GM18511 (cell line): Measurements from ENCODE around the gene COL4A1.
"Not testable (repeated sequence)": the region's sequence is repeated elsewhere in the genome, so short reads cannot be mapped to it uniquely, and the experiment has no call there.

ENCODE experiments used
- ATAC-seq: cut with Tn5 transposase; IDR thresholded peaks from one replicate; pipeline ENCODE4 v1.9.1; 2021; ENCODE audit warnings: mild to moderate bottlenecking, moderate library complexity; ENCODE audit not compliant: unreplicated experiment

COL4A1 gene

DNA sequence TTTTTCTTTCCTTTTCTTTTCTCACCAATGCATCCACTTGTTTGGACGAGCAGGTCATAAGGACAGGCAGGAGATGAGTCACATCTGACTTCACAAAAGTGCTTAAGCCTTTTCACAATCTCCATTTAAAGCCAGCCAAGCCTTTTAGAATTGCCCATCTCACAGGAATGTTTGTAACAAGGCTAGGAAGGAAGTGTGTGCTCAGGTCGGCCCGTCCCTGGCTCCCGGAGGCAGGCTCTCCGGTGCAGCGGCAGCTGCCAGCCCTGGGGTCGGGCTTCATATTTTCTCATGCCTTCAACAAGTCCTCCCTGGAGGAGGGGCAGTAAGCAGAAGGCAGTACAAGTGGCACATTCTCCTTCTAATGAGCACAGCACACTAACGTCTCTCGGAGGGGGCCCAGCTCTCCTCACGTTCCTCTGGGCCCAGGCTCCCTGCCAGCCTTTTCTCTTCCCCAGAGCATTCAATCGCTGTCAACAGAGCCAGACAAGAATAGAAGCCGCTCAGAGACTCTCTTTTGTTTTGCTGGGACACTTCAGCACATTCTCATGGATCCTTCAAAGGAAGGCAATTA lies 180.5 kb downstream of the COL4A1 start:
- no peak for ATAC-seq

DNA sequence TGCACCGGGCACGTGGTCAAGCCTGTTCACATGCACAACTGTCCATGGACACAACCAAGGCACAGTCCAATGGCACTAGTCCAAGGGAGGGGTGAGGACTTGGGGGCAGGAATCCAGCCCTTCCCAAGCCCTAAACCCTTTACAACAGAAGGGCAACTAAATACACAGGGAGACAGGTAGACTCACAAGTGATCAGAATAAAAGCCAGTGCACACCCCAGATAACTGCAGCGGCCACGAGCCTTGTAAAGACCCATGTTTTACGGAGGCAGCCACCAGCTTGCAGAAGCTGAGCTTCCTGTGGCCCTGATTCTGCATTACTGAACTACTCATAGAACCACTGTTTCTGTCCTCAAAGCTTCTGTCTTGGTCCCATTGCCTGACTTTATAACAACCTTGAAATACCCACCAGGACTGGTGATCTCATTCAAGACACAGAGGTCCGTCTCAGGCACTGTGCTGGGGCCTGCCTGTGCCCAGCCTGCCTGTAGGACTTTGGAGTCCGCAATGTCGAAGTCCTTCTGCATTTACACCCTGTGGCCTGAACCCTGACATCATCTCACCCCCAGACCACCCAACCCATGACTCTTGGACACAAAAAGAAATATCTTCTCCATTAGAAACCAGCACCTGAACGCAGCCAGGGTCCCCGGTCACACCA lies 181.2 kb downstream of the COL4A1 start:
- no peak for ATAC-seq

DNA sequence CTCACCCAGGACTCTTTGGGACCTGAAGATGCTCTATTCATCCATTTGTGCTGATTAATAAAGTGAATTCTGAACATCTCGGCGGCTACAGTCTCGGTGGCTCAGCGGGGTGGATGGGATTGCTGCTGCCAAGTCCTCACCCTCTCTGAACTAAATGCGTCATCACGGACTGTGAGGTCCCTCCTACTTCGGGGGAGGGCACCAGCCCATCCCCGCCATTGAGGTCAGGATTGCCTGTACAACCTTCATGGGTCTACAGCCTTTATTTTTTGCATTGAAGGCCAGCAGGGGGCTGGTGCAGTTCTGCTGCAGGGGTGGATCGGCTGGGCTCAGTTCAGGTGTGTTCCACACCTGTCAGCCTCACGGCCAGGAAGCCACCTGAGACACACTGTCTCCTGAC lies 181.8 kb downstream of the COL4A1 start:
- ATAC-seq: no peak

DNA sequence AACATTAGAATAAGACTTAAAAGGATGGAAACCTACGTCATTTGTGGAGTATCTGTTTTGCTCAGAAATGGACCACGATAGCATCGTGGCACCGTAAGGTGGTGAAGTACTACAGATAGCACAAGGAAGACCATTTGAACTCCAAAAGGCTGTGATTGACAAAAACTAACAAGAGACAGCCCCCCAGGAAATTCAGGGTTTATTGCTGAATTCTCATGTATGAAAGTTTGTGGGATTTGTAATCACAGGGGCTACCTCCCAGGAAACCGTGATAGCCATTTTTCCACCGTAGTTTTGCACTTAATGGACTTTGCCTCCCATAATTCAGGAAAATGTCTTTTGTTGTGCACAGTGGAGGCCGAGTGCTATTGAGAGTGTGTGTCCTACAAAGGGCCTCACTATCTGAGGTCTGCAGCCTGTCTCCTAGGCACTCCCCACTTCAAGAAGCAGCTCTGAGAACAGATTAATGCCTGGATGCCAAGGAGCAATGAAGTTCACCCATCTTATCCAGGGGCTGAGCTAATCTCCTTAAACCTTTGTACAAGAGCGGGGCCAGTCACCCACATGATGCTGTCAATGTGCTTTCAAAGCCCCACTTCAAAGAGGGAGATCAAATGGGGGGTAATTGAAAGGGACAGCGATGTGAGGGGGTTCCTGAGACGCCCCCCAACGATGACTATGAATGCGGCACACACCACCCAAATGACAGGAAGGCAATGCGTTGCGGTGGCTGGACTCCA lies 182.6 kb downstream of the COL4A1 start:
- no peak for ATAC-seq

DNA sequence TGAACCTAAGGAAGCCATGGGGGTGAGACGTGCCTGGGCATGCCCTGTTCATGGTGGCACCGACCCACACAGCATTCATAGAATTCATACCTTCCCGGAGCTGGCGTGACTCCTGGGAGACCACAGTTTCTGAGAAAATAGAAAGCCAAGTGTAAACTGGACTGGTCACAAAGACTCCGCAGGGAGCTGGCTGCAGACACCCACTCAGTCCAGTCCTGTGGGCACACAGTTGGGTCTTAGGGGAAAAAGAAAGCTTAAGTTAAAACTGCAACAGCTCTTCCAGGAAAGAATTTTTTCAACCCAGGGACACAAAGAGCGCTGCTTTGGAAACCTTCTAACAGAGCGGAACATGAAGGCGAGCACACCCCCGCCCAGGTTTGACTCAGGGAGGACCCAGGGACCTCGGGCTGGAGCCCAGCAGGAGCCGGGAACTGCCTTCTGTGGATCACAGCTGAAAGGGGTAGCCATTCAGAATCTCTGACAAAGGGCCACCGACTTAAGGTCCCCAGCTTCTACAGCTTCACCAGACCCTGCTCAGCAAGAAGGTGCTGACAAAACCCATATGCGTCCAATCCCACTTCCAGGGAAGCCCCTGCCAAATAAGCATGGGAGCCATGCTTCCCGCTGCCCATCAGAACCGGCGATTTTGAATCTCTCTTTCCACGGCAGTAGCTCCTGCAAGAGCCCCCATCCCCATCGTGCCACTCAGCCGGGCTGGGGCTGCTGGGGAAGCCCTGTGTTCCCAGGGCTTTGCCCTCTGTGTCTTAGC lies 183.7 kb downstream of the COL4A1 start:
- ATAC-seq: no peak

DNA sequence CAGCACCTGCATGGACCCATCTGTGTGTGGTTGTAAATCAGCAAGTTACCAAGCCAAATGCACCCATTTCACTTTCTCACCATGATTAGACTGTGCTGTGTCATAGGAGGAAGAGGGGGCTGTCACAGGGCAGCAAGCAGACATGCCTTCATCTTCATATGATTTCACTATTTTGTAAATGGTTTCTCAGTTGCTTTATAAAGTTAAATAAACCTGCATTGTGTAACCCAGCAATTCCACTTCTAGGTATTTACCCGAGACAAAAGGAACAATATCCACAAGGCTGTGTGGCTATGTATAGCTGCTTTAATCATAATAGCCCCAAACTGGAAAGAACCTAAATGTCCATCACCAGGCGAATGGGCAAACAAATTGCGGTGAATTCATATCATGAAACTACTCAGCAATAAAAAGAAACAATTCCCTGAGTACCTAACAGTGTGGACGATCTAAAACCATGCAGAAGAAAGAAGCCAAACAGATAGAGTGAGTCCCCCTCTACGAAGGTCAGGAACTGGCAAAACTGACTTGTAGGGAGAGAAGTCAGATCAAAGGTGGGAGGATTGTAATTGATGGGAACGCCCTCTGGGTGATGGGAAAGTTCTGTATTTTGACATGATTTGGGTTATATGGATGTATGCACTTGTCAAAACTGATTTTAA lies 185.4 kb downstream of the COL4A1 start:
- peak; percentile 46 for ATAC-seq

DNA sequence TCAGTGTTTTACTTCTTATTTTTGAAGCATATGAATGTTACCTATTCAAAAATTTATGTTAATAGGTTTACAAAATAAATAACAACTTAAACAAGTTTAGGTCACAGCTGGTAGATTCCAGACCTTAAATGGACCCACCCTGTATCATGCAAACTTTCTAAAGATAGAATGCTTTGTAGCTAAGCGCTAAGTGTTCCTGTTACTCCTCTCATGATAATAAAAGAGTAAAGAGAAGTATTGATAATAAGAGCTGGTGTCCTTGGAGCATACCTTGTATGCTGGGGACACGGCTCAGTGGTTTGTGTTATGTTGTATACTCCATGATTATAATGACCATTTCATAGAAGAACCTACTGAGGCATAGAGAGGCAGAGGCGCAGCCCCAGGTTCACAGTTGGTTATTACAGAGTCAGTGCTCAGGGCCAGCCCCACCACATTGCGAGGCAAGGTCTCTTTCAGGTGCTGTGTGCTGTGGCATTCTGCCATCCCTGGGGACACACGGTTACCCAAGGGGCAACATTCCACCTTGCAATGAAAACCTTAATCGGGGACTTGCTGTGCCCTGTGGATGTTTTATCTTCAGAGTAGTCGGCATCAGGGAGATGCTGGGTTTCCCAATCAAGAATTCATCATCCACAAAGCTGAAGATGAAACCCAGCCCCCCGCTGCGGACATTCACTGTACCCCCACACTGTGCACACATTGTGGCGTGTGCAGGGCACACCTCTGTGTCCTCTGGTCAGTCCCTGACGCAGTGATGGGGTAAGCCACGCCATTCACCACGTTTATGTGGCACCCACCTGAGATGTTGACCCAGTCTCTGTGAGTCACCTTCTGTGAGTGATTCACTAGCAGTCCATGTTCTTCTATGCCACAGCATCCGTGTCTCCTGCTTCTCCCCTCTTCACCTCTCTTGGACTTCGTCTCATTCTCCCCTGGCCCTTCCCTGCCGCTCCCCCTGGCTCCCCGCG lies 186.7 kb downstream of the COL4A1 start:
- ATAC-seq: no peak

- ATAC-seq: no peak
These were observed 188.9 kb downstream of the COL4A1 start for GRCh38 chr13:110118106-110118505.

DNA sequence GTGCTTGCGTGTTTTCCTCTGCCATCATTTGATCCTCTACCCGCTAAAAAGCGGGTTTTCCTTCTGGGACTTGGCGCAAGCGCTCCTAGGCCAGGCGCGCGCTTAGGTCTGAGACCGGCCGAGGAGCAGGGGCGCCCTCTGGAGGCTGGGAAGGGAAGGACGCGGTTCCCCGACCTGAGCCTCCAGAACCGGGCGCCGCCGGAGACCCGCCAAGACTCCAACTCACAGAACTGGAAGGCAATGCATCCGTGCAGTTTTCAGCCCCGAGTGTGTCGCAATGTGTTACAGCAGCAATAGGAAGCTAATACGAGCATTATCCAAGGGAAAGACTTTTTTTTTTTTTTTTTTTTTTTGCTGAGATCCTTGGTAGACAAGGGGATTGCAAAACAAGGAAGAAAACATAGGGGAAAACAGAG lies 190.9 kb downstream of the COL4A1 start:
- ATAC-seq: peak; percentile 63

- ATAC-seq: no peak
These were observed 191.4 kb downstream of the COL4A1 start for GRCh38 chr13:110115591-110115990.

GRCh38 chr13:110114316-110114715 lies 192.6 kb downstream of the COL4A1 start:
- no peak for ATAC-seq

DNA sequence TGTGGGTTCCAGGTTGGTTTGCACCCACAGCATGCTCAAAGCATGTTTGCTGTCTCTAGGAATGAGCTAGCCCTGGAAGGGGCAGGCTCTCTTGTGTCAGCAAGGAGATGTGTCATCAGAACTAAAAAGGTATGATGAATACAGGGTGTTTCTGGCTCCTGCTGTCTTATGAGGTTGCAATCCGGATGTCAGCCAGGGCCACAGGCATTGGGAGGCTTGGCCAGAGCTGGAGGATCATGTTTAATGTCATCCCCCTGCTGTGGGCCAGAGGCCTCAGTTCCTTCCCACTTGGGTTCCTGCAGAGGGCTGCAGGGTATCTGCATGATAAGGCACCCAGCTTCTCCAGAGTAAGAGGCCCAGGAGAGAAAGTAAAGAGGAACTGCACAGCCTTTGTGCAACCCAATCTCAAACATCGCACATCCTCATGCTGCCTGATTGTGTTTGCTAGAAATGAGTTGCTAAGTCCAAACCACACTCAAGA lies 193.6 kb downstream of the COL4A1 start:
- ATAC-seq: no peak

GRCh38 chr13:110112379-110112778 lies 194.6 kb downstream of the COL4A1 start:
- ATAC-seq: not testable (repeated sequence)

- ATAC-seq: no peak
These were observed 196.2 kb downstream of the COL4A1 start for GRCh38 chr13:110110783-110111182.

GRCh38 chr13:110109910-110110309 lies 197.0 kb downstream of the COL4A1 start:
- ATAC-seq: no peak

GRCh38 chr13:110109140-110109783 lies 197.7 kb downstream of the COL4A1 start:
- ATAC-seq: no peak

GRCh38 chr13:110108348-110109139 lies 198.4 kb downstream of the COL4A1 start:
- peak; percentile 70 for ATAC-seq
